CD14-positive monocyte (primary cell): Measurements from ENCODE around the gene CCDC12. TPM values are rescaled to one million over a fixed set of nuclear protein-coding genes. Genes with fewer than 3 reads are reported as not detected.

Experiments used
- DNase-seq, 3 donors: peaks; one replicate each; pipeline ENCODE4 v3.0.0-alpha.2; 2011 to 2022
- H2AFZ ChIP-seq: 2 replicates; pipeline ENCODE4 v1.6.0; 2012; ENCODE audit warnings: mild to moderate bottlenecking, low read depth, low read length, inconsistent platforms; ENCODE audit not compliant: insufficient read depth, poor library complexity, severe bottlenecking
- H3K27ac ChIP-seq, 2 donors: 1 replicate in 1 of 2; 2 replicates in 1 of 2; pipeline ENCODE4 v1.5.1; 2012 to 2013; ENCODE audit warnings: low read length in 2 of 2, control low read depth in 1 of 2, inconsistent platforms in 1 of 2, low read depth in 1 of 2, mild to moderate bottlenecking in 1 of 2
- H3K27me3 ChIP-seq, 2 donors: one replicate each; pipeline versions ENCODE4 v1.6.0 to v1.6.1; 2011 to 2013; ENCODE audit warnings: low read length in 2 of 2; ENCODE audit not compliant: control insufficient read depth in 2 of 2, insufficient read depth in 2 of 2
- H3K36me3 ChIP-seq, 2 donors: replicated peaks in 1 of 2; 1 replicate in 1 of 2; 2 replicates in 1 of 2; pipeline versions ENCODE4 v1.5.1 to v1.6.1; 2012 to 2013; ENCODE audit warnings: low read length in 2 of 2, control low read depth in 1 of 2, inconsistent platforms in 1 of 2, mild to moderate bottlenecking in 1 of 2; ENCODE audit not compliant: insufficient read depth in 2 of 2, control insufficient read depth in 1 of 2
- H3K4me1 ChIP-seq, 2 donors: 1 replicate in 1 of 2; 2 replicates in 1 of 2; pipeline versions ENCODE4 v1.5.1 to v1.6.1; 2012 to 2013; ENCODE audit warnings: low read length in 2 of 2, control low read depth in 1 of 2, inconsistent platforms in 1 of 2, mild to moderate bottlenecking in 1 of 2, moderate library complexity in 1 of 2; ENCODE audit not compliant: insufficient read depth in 2 of 2, control insufficient read depth in 1 of 2
- H3K4me2 ChIP-seq: replicated peaks from 2 replicates; pipeline ENCODE3; 2012; ENCODE audit warnings: low read length, moderate library complexity, mild to moderate bottlenecking; ENCODE audit not compliant: poor library complexity, severe bottlenecking; ENCODE audit errors: extremely low read depth
- H3K4me3 ChIP-seq, 3 experiments: fragments of 200-600 bp in 1 of 3; sonication (generic) in 1 of 3; replicated peaks in 1 of 3; 1 replicate in 2 of 3; 2 replicates in 1 of 3; pipeline ENCODE4 v1.5.1; 2011 to 2013; ENCODE audit warnings: low read length in 3 of 3, mild to moderate bottlenecking in 3 of 3, control low read depth in 2 of 3, low read depth in 2 of 3, inconsistent platforms in 1 of 3, moderate library complexity in 1 of 3
- H3K79me2 ChIP-seq: 2 replicates; pipeline ENCODE4 v1.6.0; 2012; ENCODE audit warnings: mild to moderate bottlenecking, control low read depth, inconsistent platforms, low read length, moderate library complexity; ENCODE audit not compliant: insufficient read depth
- H3K9ac ChIP-seq: 2 replicates; pipeline ENCODE4 v1.6.0; 2017; ENCODE audit warnings: low read length, mild to moderate bottlenecking; ENCODE audit not compliant: insufficient read depth, poor library complexity, severe bottlenecking
- H3K9me3 ChIP-seq, 2 donors: replicated peaks in 1 of 2; 1 replicate in 1 of 2; 2 replicates in 1 of 2; pipeline versions ENCODE4 v1.5.1 to v1.6.1; 2012 to 2013; ENCODE audit warnings: low read length in 2 of 2, control low read depth in 1 of 2; ENCODE audit not compliant: control insufficient read depth in 1 of 2, insufficient read depth in 1 of 2
- H4K20me1 ChIP-seq: 2 replicates; pipeline ENCODE4 v1.6.0; 2012; ENCODE audit warnings: mild to moderate bottlenecking, low read length, control low read depth, moderate library complexity; ENCODE audit not compliant: insufficient read depth
- H3K27ac Mint-ChIP-seq, 7 donors: one replicate each; pipeline ENCODE4 v1.8.0; 2020; ENCODE audit warnings: mild to moderate bottlenecking in 7 of 7, mixed read lengths in 7 of 7, moderate library complexity in 6 of 7, inconsistent platforms in 2 of 7
- H3K27me3 Mint-ChIP-seq, 3 donors: one replicate each; pipeline ENCODE4 v1.8.0; 2021 to 2022; ENCODE audit warnings: low read depth in 3 of 3, mild to moderate bottlenecking in 3 of 3, mixed read lengths in 3 of 3, moderate library complexity in 3 of 3, inconsistent platforms in 1 of 3
- H3K36me3 Mint-ChIP-seq, 2 donors: one replicate each; pipeline ENCODE4 v1.8.0; 2020; ENCODE audit warnings: mixed read lengths in 2 of 2, inconsistent platforms in 1 of 2, mild to moderate bottlenecking in 1 of 2
- H3K4me1 Mint-ChIP-seq: one replicate; pipeline ENCODE4 v1.8.0; 2020; ENCODE audit warnings: mild to moderate bottlenecking, mixed read lengths
- H3K4me3 Mint-ChIP-seq, 2 donors: one replicate each; pipeline ENCODE4 v1.8.0; 2020; ENCODE audit warnings: mild to moderate bottlenecking in 2 of 2, mixed read lengths in 2 of 2, moderate library complexity in 1 of 2
- H3K9me3 Mint-ChIP-seq, 7 donors: one replicate each; pipeline ENCODE4 v1.8.0; 2020 to 2022; ENCODE audit warnings: mixed read lengths in 7 of 7, mild to moderate bottlenecking in 6 of 7, moderate library complexity in 6 of 7, inconsistent platforms in 2 of 7
- WGBS: methylation state at CpG from one replicate; pipeline ENCODE4 v1.1.5; 2013; ENCODE audit warnings: missing lambda C conversion rate; ENCODE audit not compliant: insufficient coverage; 5-methylcytosine and 5-hydroxymethylcytosine counted together
- intact Hi-C, 2 donors: fragments of 100-400 bp; cut with micrococcal nuclease; formaldehyde crosslinking; loops; one replicate each; pipeline versions ENCODE4 v1.15.0 to v1.15.1; 2023
- polyA plus RNA-seq, 3 donors: library from polyadenylated mRNA; depleted of rRNA in 1 of 3; unstranded in 2 of 3; stranded (reverse) in 1 of 3; fragments of 300-500 nt in 2 of 3; fragments of >200 nt in 1 of 3; fragmentation: Illumina TruSeq in 2 of 3; gene quantifications; 1 replicate in 2 of 3; 2 replicates in 1 of 3; pipeline ENCODE4 v1.2.3, GENCODE V29; 2012 to 2021
- TF ChIP-seq, protein P1 (sequence below): fragments of 200-600 bp; IDR thresholded peaks from one replicate; pipeline ENCODE4 v1.8.0; 2022; ENCODE audit warnings: antibody characterized with exemption, mild to moderate bottlenecking

The CCDC12 gene
- polyA plus RNA-seq, 3 donors, result 50.1 to 70.7 (median 55.8) TPM

DNA sequence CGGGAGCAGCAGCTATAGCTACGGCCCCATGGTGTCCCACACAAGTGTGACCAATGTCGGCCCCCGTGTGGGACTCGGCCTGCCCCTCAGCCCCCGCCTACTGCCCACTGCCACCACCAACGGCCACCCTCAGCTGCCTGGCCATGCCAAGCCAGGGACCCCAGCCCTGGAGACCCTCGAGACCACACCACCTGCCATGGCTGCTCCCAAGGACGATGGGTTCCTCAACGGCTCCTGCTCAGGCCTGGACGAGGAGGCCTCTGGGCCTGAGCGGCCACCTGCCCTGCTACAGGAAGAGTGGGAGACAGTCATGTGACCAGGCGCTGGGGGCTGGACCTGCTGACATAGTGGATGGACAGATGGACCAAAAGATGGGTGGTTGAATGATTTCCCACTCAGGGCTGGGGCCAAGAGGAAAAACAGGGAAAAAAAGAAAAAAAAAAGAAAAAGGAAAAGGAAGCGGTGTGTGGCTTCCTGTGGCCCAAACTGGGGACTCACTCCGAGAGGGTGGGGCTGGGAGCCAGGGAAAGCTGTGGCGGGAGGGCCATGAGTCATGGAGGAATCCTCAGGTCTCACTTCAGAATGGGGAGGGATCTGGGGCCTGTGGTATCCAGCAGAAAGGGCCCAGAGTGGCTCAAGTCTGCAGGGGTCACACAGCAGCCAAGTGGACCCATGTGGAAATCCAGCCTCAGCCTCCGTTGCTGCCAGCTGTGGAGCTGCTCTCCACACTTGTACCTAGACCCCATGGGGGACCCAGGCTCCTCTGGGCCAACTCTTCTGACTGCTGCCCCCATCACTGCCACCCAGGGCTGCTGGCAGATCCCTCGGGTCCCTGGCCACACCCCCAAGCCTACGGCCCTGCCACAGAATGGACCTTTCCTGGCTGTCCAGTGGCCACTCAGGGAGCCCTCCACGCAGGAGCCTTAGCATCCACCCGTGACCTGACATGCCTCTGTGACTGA, 72.9 kb downstream of the CCDC12 start:
- no peak overlapping the region for H3K4me3 Mint-ChIP-seq
- peaks cover 11 to 15% (median 12%) of the 10 kb centered on the region in 3 donors for H3K27me3 Mint-ChIP-seq
- intact Hi-C loops, result no loop called here
- Histone ChIP-seq H3K9me3 (no peaks in the 10 kb centered on the region), H3K4me1 (peaks cover 9 to 18% of the 10 kb centered on the region in 2 donors), H4K20me1 (no peaks in the 10 kb centered on the region), H3K79me2 (no peaks in the 10 kb centered on the region), H3K4me2 (no peak overlapping the region), H2AFZ (no peak overlapping the region), H3K9ac (no peak overlapping the region), H3K4me3 (no peak overlapping the region), H3K36me3 (no peaks in the 10 kb centered on the region), H3K27ac (no peak overlapping the region), H3K27me3 (peaks cover 3 to 12% of the 10 kb centered on the region in 2 donors)
- WGBS, result 66% methylated on average over 21 of the region's 21 CpGs
- H3K27ac Mint-ChIP-seq, result peak overlapping the region in 1 of 7 donors; percentile 65
- TF ChIP-seq, protein P1, sequence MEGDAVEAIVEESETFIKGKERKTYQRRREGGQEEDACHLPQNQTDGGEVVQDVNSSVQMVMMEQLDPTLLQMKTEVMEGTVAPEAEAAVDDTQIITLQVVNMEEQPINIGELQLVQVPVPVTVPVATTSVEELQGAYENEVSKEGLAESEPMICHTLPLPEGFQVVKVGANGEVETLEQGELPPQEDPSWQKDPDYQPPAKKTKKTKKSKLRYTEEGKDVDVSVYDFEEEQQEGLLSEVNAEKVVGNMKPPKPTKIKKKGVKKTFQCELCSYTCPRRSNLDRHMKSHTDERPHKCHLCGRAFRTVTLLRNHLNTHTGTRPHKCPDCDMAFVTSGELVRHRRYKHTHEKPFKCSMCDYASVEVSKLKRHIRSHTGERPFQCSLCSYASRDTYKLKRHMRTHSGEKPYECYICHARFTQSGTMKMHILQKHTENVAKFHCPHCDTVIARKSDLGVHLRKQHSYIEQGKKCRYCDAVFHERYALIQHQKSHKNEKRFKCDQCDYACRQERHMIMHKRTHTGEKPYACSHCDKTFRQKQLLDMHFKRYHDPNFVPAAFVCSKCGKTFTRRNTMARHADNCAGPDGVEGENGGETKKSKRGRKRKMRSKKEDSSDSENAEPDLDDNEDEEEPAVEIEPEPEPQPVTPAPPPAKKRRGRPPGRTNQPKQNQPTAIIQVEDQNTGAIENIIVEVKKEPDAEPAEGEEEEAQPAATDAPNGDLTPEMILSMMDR, result no peak
- H3K36me3 Mint-ChIP-seq, result no peaks in the 10 kb centered on the region
- peaks cover 0 to 2% (median 0%) of the 10 kb centered on the region in 7 donors for H3K9me3 Mint-ChIP-seq
- DNase-seq, result peak in 2 of 3 donors; percentile 15 to 57
- H3K4me1 Mint-ChIP-seq, result peaks cover 18% of the 10 kb centered on the region

DNA sequence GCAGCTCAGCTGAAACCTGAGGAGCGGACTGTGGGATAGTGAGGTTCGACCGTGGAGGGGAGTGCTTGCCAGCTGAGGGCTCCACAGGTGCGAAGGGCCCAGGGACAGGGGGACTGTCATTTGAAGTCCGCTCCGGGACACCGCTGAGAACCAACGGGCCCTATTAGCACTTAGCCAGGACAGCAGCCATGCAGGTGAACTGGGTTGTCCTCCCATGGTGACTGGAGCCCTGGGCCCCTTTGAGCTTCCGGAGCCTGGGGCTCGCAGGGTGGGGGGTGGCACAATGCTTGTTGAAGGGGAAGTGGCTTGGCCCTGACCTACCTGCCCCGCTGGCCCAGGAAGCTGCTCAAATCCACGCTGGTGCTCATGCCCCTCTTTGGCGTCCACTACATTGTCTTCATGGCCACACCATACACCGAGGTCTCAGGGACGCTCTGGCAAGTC, 74.3 kb downstream of the CCDC12 start:
- Histone ChIP-seq H3K36me3 (no peaks in the 10 kb centered on the region), H3K4me2 (no peak overlapping the region), H3K27me3 (peaks cover 3 to 19% of the 10 kb centered on the region in 2 donors), H3K27ac (no peak overlapping the region), H4K20me1 (no peaks in the 10 kb centered on the region), H3K4me1 (peaks cover 9 to 18% of the 10 kb centered on the region in 2 donors), H3K79me2 (no peaks in the 10 kb centered on the region), H3K4me3 (no peak overlapping the region), H3K9ac (no peak overlapping the region), H2AFZ (no peak overlapping the region), H3K9me3 (no peaks in the 10 kb centered on the region)
- Mint-ChIP-seq H3K4me3 (no peak overlapping the region), H3K27ac (peak overlapping the region in 1 of 7 donors; percentile 30), H3K4me1 (peaks cover 20% of the 10 kb centered on the region), H3K36me3 (no peaks in the 10 kb centered on the region), H3K27me3 (peaks cover 22 to 29% (median 26%) of the 10 kb centered on the region in 3 donors), H3K9me3 (peaks cover 0 to 3% (median 0%) of the 10 kb centered on the region in 7 donors)
- DNase-seq, result no peak
- intact Hi-C loops, result no loop called here
- WGBS, result 95% methylated on average over 9 of the region's 15 CpGs
- TF ChIP-seq, protein P1, result no peak
